Bronchus fibroblast of lung (primary cell): ENCODE results near the gene SRSF5. TPM values are rescaled to one million over a fixed set of nuclear protein-coding genes. Genes with fewer than 3 reads are reported as not detected.

ENCODE experiments used
- total RNA-seq: library from RNA; depleted of rRNA; stranded (reverse); fragments of >200 nt; gene quantifications from 2 replicates; pipeline ENCODE4 v1.2.3, GENCODE V29; 2015

SRSF5 gene
- 79.4 and 95.2 TPM in 2 replicates for total RNA-seq

DNA sequence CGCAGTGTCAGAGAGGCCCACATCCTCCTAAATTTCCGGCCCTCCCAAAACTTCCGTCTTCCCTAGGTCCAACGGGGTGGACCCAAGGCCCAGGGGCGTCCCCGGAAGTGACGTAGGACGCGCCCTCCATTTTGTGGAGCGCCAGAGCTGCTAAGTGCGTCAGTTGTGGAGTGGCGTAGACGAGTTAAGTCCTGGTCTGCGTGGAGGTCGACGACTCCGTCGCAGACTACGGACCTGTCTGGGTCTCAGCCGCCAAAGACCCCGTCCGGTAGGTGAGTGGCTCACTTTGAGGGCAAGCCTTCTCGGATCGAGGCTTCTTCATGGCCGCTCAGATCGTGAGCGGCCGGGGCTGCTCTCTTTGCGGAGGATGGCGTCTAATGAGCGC lies at the start of gene SRSF5:
SRSF5 (plus strand) TSS at position 159 of the 385 bp plus-strand sequence. CDS start 1,015 bp downstream, outside the sequence.

DNA sequence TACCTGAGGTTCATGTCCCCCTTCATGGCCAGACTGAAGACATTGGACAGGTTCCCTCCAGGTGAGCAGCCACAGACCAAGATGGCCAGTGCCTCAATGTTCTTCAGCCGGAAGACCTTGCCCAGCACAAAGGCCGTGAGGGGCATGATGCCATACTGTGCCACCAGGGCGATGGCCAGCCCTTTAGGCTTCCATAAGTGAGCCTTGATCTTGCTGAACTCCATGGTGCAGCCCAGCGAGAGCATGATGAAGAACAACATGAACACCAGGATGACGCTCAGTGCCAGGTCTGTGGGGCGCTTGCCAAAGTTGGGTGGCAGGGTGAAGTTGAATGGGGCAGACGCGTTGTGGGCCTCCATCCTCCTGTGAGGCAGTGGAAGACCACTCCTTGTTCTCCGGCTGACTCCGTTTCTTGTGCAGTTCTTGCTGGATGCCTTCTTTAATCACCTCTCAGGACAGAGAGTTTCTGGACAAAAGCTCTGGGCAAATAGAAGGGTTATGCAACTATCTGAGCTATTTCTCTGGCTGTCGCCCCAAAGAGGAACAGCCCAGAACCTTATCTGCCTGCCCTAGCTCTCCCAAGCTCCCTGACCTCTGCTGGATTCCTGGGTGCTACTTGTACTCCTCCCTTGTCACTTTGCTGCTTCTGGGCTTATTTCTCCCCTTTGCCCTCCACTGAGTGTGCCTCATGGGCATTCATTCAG lies 30.0 kb downstream of the SRSF5 start, which contains the start of gene SLC10A1:
SLC10A1 (minus strand) TSS at position 445 of the 704 bp plus-strand sequence; CDS start at position 359, 86 bp downstream.

Other genes starting within 250 kb of the SRSF5 start
- gene CCDC177, start 192.3 kb upstream of the SRSF5 start, total RNA-seq = not detected in 2 replicates
- gene SUSD6, start 155.5 kb upstream of the SRSF5 start, total RNA-seq = 3.6 and 4.4 TPM in 2 replicates
- gene SLC10A1, start 30.1 kb downstream of the SRSF5 start, total RNA-seq = not detected in 2 replicates
- 1.9 and 2.2 TPM in 2 replicates for gene SMOC1, start 112.3 kb downstream of the SRSF5 start, total RNA-seq